ENCODE measurements around the gene PANK3.
A peak's percentile ranks its signal among the peaks of the same experiment; 100 is the strongest.
"Not testable (repeated sequence)": the region's sequence is repeated elsewhere in the genome, so short reads cannot be mapped to it uniquely, and the experiment has no call there.

PANK3 gene

GRCh38 chr5:168598639-168599038 lies 19.5 kb upstream of the PANK3 start:
- H3K36me3 ChIP-seq (ENCODE audit: insufficient read depth, low read length) = no peaks in the 10 kb centered on the region
- ATAC-seq (ENCODE audit: insufficient read depth, low read depth) = peak; percentile 52; the same call in 1 of the 3 replicates
- TF ChIP-seq CTCF (IDR thresholded peaks at IDR 0.05; ENCODE audit: borderline replicate concordance, extremely low read depth, low read length, poor library complexity, severe bottlenecking) (no peak), EZH2 (IDR thresholded peaks at IDR 0.05; ENCODE audit: borderline replicate concordance, low read depth, low read length, severe bottlenecking) (no peak)

GRCh38 chr5:168596927-168597326 lies 17.8 kb upstream of the PANK3 start:
- Histone ChIP-seq H3K79me2 (ENCODE audit: insufficient read depth, low read length) (no peaks in the 10 kb centered on the region), H3K27me3 (ENCODE audit: insufficient read depth, low read length, poor library complexity) (no peaks in the 10 kb centered on the region), H3K9ac (ENCODE audit: low read depth, low read length) (no peak overlapping the region), H3K36me3 (ENCODE audit: insufficient read depth, low read length) (no peaks in the 10 kb centered on the region), H3K9me3 (ENCODE audit: insufficient read depth, low read length, severe bottlenecking) (no peaks in the 10 kb centered on the region), H2AFZ (ENCODE audit: low read depth, low read length) (no peak overlapping the region), H3K27ac (ENCODE audit: low read length) (no peak overlapping the region), H4K20me1 (ENCODE audit: insufficient read depth, low read length) (no peaks in the 10 kb centered on the region), H3K4me1 (ENCODE audit: insufficient read depth, low read length) (no peaks in the 10 kb centered on the region), H3K4me2 (ENCODE audit: insufficient read depth, low read length) (no peak overlapping the region), H3K4me3 (ENCODE audit: low read depth in 1 of 2, low read length in 2 of 2) (no peak overlapping the region)
- TF ChIP-seq CTCF (IDR thresholded peaks at IDR 0.05; ENCODE audit: borderline replicate concordance, extremely low read depth, low read length, poor library complexity, severe bottlenecking) (no peak), EZH2 (IDR thresholded peaks at IDR 0.05; ENCODE audit: borderline replicate concordance, low read depth, low read length, severe bottlenecking) (no peak)
- ATAC-seq (ENCODE audit: insufficient read depth, low read depth) (no peak), DNase-seq (no peak)

More at GRCh38 chr5:168598639-168599038, 19.5 kb upstream of the PANK3 start:
- H3K27ac ChIP-seq (ENCODE audit: low read length) = no peak overlapping the region
- H4K20me1 ChIP-seq (ENCODE audit: insufficient read depth, low read length) = no peaks in the 10 kb centered on the region
- no peak overlapping the region for H3K9ac ChIP-seq (ENCODE audit: low read depth, low read length)
- no peak for DNase-seq
- H3K4me3 ChIP-seq (ENCODE audit: low read depth in 1 of 2, low read length in 2 of 2) = no peak overlapping the region
- H3K9me3 ChIP-seq (ENCODE audit: insufficient read depth, low read length, severe bottlenecking) = no peaks in the 10 kb centered on the region
- H3K79me2 ChIP-seq (ENCODE audit: insufficient read depth, low read length) = no peaks in the 10 kb centered on the region
- no peak overlapping the region for H3K4me2 ChIP-seq (ENCODE audit: insufficient read depth, low read length)
- H3K4me1 ChIP-seq (ENCODE audit: insufficient read depth, low read length) = no peaks in the 10 kb centered on the region
- no peaks in the 10 kb centered on the region for H3K27me3 ChIP-seq (ENCODE audit: insufficient read depth, low read length, poor library complexity)
- H2AFZ ChIP-seq (ENCODE audit: low read depth, low read length) = no peak overlapping the region

GRCh38 chr5:168596122-168596521 lies 17.0 kb upstream of the PANK3 start:
- H3K27ac ChIP-seq (ENCODE audit: low read length); H3K4me3 ChIP-seq (ENCODE audit: low read depth in 1 of 2, low read length in 2 of 2); H3K36me3 ChIP-seq (ENCODE audit: insufficient read depth, low read length); H3K4me2 ChIP-seq (ENCODE audit: insufficient read depth, low read length); DNase-seq; H3K27me3 ChIP-seq (ENCODE audit: insufficient read depth, low read length, poor library complexity); H4K20me1 ChIP-seq (ENCODE audit: insufficient read depth, low read length); H3K79me2 ChIP-seq (ENCODE audit: insufficient read depth, low read length); H2AFZ ChIP-seq (ENCODE audit: low read depth, low read length); H3K9ac ChIP-seq (ENCODE audit: low read depth, low read length); ATAC-seq (ENCODE audit: insufficient read depth, low read depth); H3K4me1 ChIP-seq (ENCODE audit: insufficient read depth, low read length); H3K9me3 ChIP-seq (ENCODE audit: insufficient read depth, low read length, severe bottlenecking): not testable (repeated sequence)

- TF ChIP-seq CTCF (IDR thresholded peaks at IDR 0.05; ENCODE audit: borderline replicate concordance, extremely low read depth, low read length, poor library complexity, severe bottlenecking) (no peak), EZH2 (IDR thresholded peaks at IDR 0.05; ENCODE audit: borderline replicate concordance, low read depth, low read length, severe bottlenecking) (no peak)
- no peaks in the 10 kb centered on the region for H3K9me3 ChIP-seq (ENCODE audit: insufficient read depth, low read length, severe bottlenecking)
- H2AFZ ChIP-seq (ENCODE audit: low read depth, low read length) = no peak overlapping the region
- H4K20me1 ChIP-seq (ENCODE audit: insufficient read depth, low read length) = no peaks in the 10 kb centered on the region
- ATAC-seq (ENCODE audit: insufficient read depth, low read depth) (no peak), DNase-seq (no peak)
- no peaks in the 10 kb centered on the region for H3K27me3 ChIP-seq (ENCODE audit: insufficient read depth, low read length, poor library complexity)
- H3K4me2 ChIP-seq (ENCODE audit: insufficient read depth, low read length) = no peak overlapping the region
- H3K36me3 ChIP-seq (ENCODE audit: insufficient read depth, low read length) = no peaks in the 10 kb centered on the region
- no peak overlapping the region for H3K27ac ChIP-seq (ENCODE audit: low read length)
- H3K4me1 ChIP-seq (ENCODE audit: insufficient read depth, low read length) = no peaks in the 10 kb centered on the region
- H3K79me2 ChIP-seq (ENCODE audit: insufficient read depth, low read length) = no peaks in the 10 kb centered on the region
- H3K9ac ChIP-seq (ENCODE audit: low read depth, low read length) = no peak overlapping the region
- H3K4me3 ChIP-seq (ENCODE audit: low read depth in 1 of 2, low read length in 2 of 2) = no peak overlapping the region
These were observed 12.8 kb upstream of the PANK3 start for GRCh38 chr5:168592014-168592368.
